Lung (tissue), 12 donors: ENCODE results near the gene PARD3B. TPM values are rescaled to one million over a fixed set of nuclear protein-coding genes. Genes with fewer than 3 reads are reported as not detected.

Experiments used
- ATAC-seq: fragments of 200-7000 bp; cut with Tn5 transposase; one replicate; pipeline ENCODE4 v1.9.1; 2020; ENCODE audit warnings: moderate number of reproducible peaks; ENCODE audit not compliant: insufficient read depth, low FRiP score
- DNase-seq, 3 donors: peaks; one replicate each; pipeline ENCODE4 v3.0.0-alpha.2; 2013 to 2017
- H3K27ac ChIP-seq, 2 donors: one replicate each; pipeline ENCODE4 v1.5.1; 2013; ENCODE audit warnings: mild to moderate bottlenecking in 2 of 2, moderate library complexity in 2 of 2, control low read depth in 1 of 2, inconsistent platforms in 1 of 2, low read depth in 1 of 2, low read length in 1 of 2
- H3K27me3 ChIP-seq, 3 donors: one replicate each; pipeline ENCODE4 v1.5.1; 2013; ENCODE audit warnings: low read length in 2 of 3; ENCODE audit not compliant: control insufficient read depth in 3 of 3, insufficient read depth in 3 of 3
- H3K36me3 ChIP-seq, 4 donors: one replicate each; pipeline ENCODE4 v1.5.1; 2013; ENCODE audit warnings: low read length in 4 of 4, mild to moderate bottlenecking in 1 of 4, moderate library complexity in 1 of 4; ENCODE audit not compliant: control insufficient read depth in 4 of 4, insufficient read depth in 4 of 4
- H3K4me1 ChIP-seq, 5 donors: one replicate each; pipeline ENCODE4 v1.5.1; 2013; ENCODE audit warnings: low read length in 5 of 5, mild to moderate bottlenecking in 2 of 5, moderate library complexity in 1 of 5; ENCODE audit not compliant: control insufficient read depth in 5 of 5, insufficient read depth in 5 of 5
- H3K4me3 ChIP-seq: one replicate; pipeline ENCODE4 v1.5.1; 2013; ENCODE audit warnings: mild to moderate bottlenecking, control low read depth, moderate library complexity
- H3K9ac ChIP-seq, 2 donors: one replicate each; pipeline ENCODE4 v1.5.1; 2013; ENCODE audit warnings: low read length in 2 of 2, control low read depth in 1 of 2; ENCODE audit not compliant: insufficient read depth in 1 of 2
- H3K9me3 ChIP-seq, 4 donors: one replicate each; pipeline ENCODE4 v1.5.1; 2013; ENCODE audit warnings: low read length in 3 of 4, mild to moderate bottlenecking in 1 of 4, moderate library complexity in 1 of 4; ENCODE audit not compliant: control insufficient read depth in 4 of 4, insufficient read depth in 3 of 4
- WGBS, 2 donors: extraction: QIAGEN DNeasy Blood & Tissue Kit; methylation state at CpG; one replicate each; pipeline ENCODE4 v1.1.7; 2013; 5-methylcytosine and 5-hydroxymethylcytosine counted together
- polyA plus RNA-seq, 2 donors: library from polyadenylated mRNA; stranded (reverse); fragments of 200-250 nt; gene quantifications; one replicate each; pipeline ENCODE4 v1.2.1, GENCODE V29; 2013
- total RNA-seq, 2 donors: library from RNA; depleted of rRNA in 1 of 2; stranded (reverse); fragments of >200 nt in 1 of 2; gene quantifications; one replicate each; pipeline ENCODE4 v1.2.1, GENCODE V29; 2014 to 2021
- TF ChIP-seq, protein P1 (sequence below): IDR thresholded peaks from 2 replicates; pipeline ENCODE4 v1.5.1; 2012; ENCODE audit warnings: mild to moderate bottlenecking; ENCODE audit errors: control extremely low read depth, extremely low read depth
- donor health status: control.
- donor health status: control.
- donor health status: Bipolar disorder and iron deficiency.
- donor health status: healthy.
- donor health status: DM: yes; HTN: yes; CAD: no.

The PARD3B gene
- total and polyA plus RNA-seq, 4 donors: 2.4 to 38.7 (median 17.1) TPM

DNA sequence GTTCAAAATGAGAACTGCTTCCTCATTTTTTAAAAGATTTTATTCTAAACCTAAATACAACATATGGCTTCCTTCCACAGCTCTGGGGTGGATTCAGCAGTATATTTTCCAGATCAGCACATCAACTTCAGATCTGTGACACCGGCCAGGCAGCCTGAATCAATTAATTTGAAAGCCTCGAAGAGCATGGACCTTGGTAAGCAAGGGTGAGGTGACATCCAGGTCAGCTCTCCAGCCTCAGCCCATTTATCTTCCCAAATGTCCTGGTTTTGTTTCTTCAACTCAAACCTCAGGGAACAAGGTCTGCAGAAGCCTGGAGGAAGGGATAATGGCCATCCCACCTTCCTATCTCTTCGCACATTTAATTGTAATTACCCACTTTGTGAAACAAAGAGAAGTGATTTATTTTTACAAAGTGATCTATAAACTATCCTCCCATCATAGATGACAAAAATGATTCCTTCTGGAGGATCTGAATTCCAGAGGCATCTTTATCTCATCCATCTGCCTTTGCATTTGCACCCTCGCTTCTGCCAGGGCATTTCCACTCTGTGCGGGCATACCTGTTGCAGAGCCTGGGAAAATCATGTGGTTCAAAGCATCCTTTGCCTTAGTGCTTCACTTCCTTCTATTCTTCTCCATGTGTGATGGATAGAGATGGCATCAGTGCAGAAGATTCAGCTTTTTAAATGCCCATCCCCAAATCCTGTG lies 648.0 kb downstream of the PARD3B start:
- ATAC-seq (no peak), DNase-seq (no peak)
- no peaks in the 10 kb centered on the region for H3K9me3 ChIP-seq
- peaks cover 0 to 28% (median 3%) of the 10 kb centered on the region in 5 donors for H3K4me1 ChIP-seq
- 80 to 82% methylated on average over 5 of the region's 5 CpGs for WGBS, 2 donors
- no peaks in the 10 kb centered on the region for H3K27me3 ChIP-seq
- peaks cover 0 to 3% (median under 1%) of the 10 kb centered on the region in 4 donors for H3K36me3 ChIP-seq
- TF ChIP-seq, protein P1, sequence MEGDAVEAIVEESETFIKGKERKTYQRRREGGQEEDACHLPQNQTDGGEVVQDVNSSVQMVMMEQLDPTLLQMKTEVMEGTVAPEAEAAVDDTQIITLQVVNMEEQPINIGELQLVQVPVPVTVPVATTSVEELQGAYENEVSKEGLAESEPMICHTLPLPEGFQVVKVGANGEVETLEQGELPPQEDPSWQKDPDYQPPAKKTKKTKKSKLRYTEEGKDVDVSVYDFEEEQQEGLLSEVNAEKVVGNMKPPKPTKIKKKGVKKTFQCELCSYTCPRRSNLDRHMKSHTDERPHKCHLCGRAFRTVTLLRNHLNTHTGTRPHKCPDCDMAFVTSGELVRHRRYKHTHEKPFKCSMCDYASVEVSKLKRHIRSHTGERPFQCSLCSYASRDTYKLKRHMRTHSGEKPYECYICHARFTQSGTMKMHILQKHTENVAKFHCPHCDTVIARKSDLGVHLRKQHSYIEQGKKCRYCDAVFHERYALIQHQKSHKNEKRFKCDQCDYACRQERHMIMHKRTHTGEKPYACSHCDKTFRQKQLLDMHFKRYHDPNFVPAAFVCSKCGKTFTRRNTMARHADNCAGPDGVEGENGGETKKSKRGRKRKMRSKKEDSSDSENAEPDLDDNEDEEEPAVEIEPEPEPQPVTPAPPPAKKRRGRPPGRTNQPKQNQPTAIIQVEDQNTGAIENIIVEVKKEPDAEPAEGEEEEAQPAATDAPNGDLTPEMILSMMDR: no peak
- H3K4me3 ChIP-seq: no peak overlapping the region
- no peak overlapping the region for H3K27ac ChIP-seq
- no peak overlapping the region for H3K9ac ChIP-seq

DNA sequence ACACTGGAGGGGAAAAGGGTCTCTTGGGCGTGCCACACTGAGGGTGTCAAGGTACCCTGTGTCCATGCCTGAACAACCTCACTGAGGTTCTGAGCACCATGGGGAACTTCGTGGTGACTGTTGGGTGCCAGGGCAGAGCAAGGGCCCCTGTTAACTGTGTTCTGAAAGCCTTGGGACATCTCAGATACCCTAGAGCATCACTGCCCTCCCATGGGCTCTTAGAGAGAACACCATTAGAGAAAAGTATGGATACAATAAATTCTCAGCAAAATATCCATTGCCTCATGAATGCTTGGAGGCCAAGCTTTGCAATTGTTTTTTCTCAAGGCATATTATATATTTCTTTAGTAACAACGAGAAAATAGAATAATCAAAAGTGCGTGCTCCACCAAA lies 648.6 kb downstream of the PARD3B start:
- no peak for DNase-seq
- Histone ChIP-seq H3K9me3 (no peaks in the 10 kb centered on the region), H3K27me3 (no peaks in the 10 kb centered on the region), H3K27ac (no peak overlapping the region), H3K4me1 (peaks cover 0 to 25% (median 3%) of the 10 kb centered on the region in 5 donors), H3K9ac (no peak overlapping the region), H3K4me3 (no peak overlapping the region), H3K36me3 (peaks cover 0 to 3% (median under 1%) of the 10 kb centered on the region in 4 donors)
- ATAC-seq: no peak
- 86 to 92% methylated on average over 4 of the region's 4 CpGs for WGBS, 2 donors
- TF ChIP-seq, protein P1: no peak

DNA sequence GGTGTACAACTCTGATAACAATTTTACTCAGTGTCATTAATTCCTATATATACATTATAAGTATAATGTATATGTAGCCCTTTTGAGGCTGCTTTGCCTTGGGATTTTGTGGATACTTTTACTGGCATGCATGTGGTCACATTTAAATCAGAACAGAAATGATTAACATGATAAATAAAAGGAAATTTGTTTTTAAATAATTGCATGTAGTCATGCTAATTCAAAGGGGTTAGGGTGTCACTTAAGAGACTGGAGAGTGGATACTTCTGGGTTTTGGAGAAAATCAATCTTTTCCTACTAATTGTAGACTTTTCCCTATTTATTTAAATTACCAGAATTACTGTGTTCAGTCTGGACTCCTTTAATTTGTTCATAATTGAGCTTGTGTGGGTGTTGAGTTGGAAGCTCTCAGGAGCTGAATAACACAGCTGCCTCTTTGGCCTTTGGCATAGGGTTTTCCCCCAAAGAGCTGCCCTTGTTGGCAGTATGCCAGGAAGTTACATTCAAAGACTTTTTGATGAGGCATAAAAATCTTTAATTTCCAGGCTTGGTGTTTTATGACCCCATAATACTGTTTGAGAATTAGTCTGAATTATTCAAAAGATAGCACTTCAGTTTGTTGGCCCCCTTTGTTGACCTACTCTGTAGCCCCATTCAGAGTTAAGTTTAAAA lies 652.3 kb downstream of the PARD3B start:
- DNase-seq: no peak
- H3K27ac ChIP-seq: no peak overlapping the region
- no peaks in the 10 kb centered on the region for H3K27me3 ChIP-seq
- peaks cover 0 to 3% (median under 1%) of the 10 kb centered on the region in 4 donors for H3K36me3 ChIP-seq
- no peaks in the 10 kb centered on the region for H3K9me3 ChIP-seq
- no peak for ATAC-seq
- H3K4me3 ChIP-seq: no peak overlapping the region
- H3K9ac ChIP-seq: no peak overlapping the region
- H3K4me1 ChIP-seq: peaks cover 0 to 10% (median 0%) of the 10 kb centered on the region in 5 donors
- TF ChIP-seq, protein P1: no peak
